Activated CD8-positive, alpha-beta T cell treated with anti-CD3 and anti-CD28 coated beads for 36 hours (primary cell): ENCODE data around the gene ARHGAP10. TPM values are rescaled to one million over a fixed set of nuclear protein-coding genes. Genes with fewer than 3 reads are reported as not detected.

Experiments
- ATAC-seq: fragments of 200-7000 bp; cut with Tn5 transposase; one replicate; pipeline ENCODE4 v1.10.0; 2021; ENCODE audit warnings: mild to moderate bottlenecking, moderate library complexity
- CTCF ChIA-PET: fragments of 350-600 bp; sonication (Branson Sonifier 250); formaldehyde crosslinking; loops from one replicate; lab custom pipeline; 2021; ENCODE audit warnings: antibody characterized with exemption; lab: Charles Lee
- POLR2A ChIA-PET: fragments of 350-600 bp; sonication (Branson Sonifier 250); formaldehyde crosslinking; loops from one replicate; lab custom pipeline; 2021; ENCODE audit warnings: antibody characterized with exemption; lab: Charles Lee
- DNase-seq: peaks from one replicate; pipeline ENCODE4 v3.0.0-alpha.2; 2020
- H3K27ac Mint-ChIP-seq: one replicate; pipeline ENCODE4 v1.8.0; 2021; ENCODE audit warnings: mild to moderate bottlenecking, mixed read lengths
- H3K27me3 Mint-ChIP-seq: one replicate; pipeline ENCODE4 v1.8.0; 2021; ENCODE audit warnings: mixed read lengths
- H3K36me3 Mint-ChIP-seq: one replicate; pipeline ENCODE4 v1.8.0; 2021; ENCODE audit warnings: low read depth, mixed read lengths
- H3K4me1 Mint-ChIP-seq: one replicate; pipeline ENCODE4 v1.8.0; 2021; ENCODE audit warnings: low read depth, mixed read lengths
- H3K4me3 Mint-ChIP-seq: one replicate; pipeline ENCODE4 v1.8.0; 2021; ENCODE audit warnings: mild to moderate bottlenecking, moderate library complexity, mixed read lengths
- H3K9me3 Mint-ChIP-seq: one replicate; pipeline ENCODE4 v1.8.0; 2021; ENCODE audit warnings: mixed read lengths
- intact Hi-C: fragments of 100-400 bp; cut with micrococcal nuclease; formaldehyde crosslinking; loops from one replicate; pipeline ENCODE4 v1.10.0; 2022
- total RNA-seq, 2 experiments: library from RNA; stranded (reverse); gene quantifications; one replicate each; pipeline ENCODE4 v1.2.3, GENCODE V29; 2021
- TF ChIP-seq, protein P1 (sequence below): fragments of 200-600 bp; IDR thresholded peaks from one replicate; pipeline ENCODE4 v1.8.0; 2022; ENCODE audit warnings: antibody characterized with exemption, mild to moderate bottlenecking

ARHGAP10 gene
- total RNA-seq, 2 experiments from 2014 or later: 4.0 to 5.1 TPM

DNA sequence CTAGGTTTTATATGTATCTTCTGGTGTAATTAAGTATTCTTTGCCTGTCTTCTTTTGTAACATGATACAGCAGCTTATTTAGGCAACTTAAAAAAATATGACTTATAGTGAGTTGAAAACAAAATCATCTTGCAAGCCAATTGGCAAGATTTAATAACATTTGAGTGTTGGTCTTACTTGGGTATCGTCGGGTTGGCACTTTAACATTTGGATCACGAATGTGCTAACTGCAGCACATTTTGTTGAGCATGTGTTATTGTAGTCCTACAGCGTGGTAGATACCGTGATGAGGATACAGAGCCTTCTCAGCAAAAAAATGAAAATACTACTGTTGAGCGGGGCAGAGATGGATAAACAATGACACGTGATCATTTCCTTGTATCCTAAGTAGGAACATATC is 295.3 kb downstream of the ARHGAP10 start:
- Mint-ChIP-seq H3K27me3 (no peaks in the 10 kb centered on the region), H3K4me1 (no peaks in the 10 kb centered on the region), H3K9me3 (peaks cover 5% of the 10 kb centered on the region), H3K4me3 (no peak overlapping the region), H3K36me3 (no peaks in the 10 kb centered on the region), H3K27ac (no peak overlapping the region)
- DNase-seq (no peak), ATAC-seq (no peak)
- TF ChIP-seq, protein P1, sequence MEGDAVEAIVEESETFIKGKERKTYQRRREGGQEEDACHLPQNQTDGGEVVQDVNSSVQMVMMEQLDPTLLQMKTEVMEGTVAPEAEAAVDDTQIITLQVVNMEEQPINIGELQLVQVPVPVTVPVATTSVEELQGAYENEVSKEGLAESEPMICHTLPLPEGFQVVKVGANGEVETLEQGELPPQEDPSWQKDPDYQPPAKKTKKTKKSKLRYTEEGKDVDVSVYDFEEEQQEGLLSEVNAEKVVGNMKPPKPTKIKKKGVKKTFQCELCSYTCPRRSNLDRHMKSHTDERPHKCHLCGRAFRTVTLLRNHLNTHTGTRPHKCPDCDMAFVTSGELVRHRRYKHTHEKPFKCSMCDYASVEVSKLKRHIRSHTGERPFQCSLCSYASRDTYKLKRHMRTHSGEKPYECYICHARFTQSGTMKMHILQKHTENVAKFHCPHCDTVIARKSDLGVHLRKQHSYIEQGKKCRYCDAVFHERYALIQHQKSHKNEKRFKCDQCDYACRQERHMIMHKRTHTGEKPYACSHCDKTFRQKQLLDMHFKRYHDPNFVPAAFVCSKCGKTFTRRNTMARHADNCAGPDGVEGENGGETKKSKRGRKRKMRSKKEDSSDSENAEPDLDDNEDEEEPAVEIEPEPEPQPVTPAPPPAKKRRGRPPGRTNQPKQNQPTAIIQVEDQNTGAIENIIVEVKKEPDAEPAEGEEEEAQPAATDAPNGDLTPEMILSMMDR: no peak
- ChIA-PET POLR2A (no interaction called here), CTCF (no interaction called here)
- intact Hi-C loops: no loop called here

DNA sequence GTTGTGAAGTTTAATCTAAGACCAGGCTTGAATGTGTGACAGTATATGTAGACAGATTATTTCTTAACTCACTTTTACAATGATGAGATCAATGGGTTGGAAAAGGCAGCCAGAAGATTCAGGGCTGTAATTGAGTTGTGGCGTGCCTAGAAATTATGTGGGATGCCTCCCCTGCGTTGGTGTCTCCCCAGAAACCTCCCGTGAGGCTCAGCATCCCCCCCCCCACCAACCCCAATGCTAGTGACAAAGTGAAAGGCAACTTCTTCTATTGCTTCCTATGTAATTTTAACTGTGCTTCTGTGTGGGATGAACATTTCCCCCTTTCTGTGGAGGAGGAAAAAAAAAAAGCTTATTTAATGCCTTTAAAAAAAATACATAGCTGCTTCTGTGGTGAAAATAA is 297.9 kb downstream of the ARHGAP10 start:
- intact Hi-C loops: no loop called here

DNA sequence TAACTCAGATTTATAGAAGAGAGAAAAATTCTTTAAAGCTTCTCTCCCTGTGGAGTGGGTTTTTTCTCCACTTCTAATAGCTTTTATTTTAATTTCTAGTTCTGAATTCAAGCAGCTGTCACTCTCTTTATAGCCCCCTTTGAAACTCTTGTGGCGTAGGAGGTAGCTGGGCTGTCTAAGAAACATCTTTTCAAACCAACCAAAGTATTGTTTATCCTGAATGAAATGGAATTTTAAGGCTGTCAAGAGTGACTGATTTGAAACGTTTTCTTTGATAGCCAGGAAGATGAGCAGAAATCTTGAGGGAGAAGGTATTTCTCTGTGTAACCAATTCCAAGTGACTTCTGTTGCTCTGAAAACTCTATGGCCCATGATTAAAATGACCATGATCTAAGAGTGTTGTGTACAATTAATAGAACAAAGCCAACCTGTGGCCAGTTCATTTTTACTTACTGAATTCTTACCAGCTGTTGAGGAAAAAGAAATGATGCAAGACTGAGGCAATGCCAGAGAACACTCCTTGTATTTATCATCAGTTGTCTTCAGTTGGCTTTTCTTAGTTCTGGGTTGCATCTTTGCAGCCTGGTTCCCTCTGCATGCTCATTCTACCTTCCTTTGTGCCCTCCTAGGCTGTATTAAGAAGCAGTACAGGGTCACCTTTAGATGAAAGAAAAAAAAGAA is 298.4 kb downstream of the ARHGAP10 start:
- no peaks in the 10 kb centered on the region for H3K4me1 Mint-ChIP-seq
- no peak overlapping the region for H3K27ac Mint-ChIP-seq
- intact Hi-C loops: no loop called here
- CTCF ChIA-PET: no interaction called here
- H3K4me3 Mint-ChIP-seq: no peak overlapping the region
- ATAC-seq (no peak), DNase-seq (no peak)
- no peaks in the 10 kb centered on the region for H3K36me3 Mint-ChIP-seq
- H3K9me3 Mint-ChIP-seq: peaks cover 5% of the 10 kb centered on the region
- no peaks in the 10 kb centered on the region for H3K27me3 Mint-ChIP-seq
- POLR2A ChIA-PET: no interaction called here
- TF ChIP-seq, protein P1: no peak

More for the DNA sequence above, 297.9 kb downstream of the ARHGAP10 start:
- Mint-ChIP-seq H3K9me3 (peaks cover 5% of the 10 kb centered on the region), H3K36me3 (no peaks in the 10 kb centered on the region), H3K27me3 (no peaks in the 10 kb centered on the region), H3K27ac (no peak overlapping the region), H3K4me3 (no peak overlapping the region), H3K4me1 (no peaks in the 10 kb centered on the region)
- ChIA-PET POLR2A (no interaction called here), CTCF (no interaction called here)
- TF ChIP-seq, protein P1: no peak
- DNase-seq (no peak), ATAC-seq (no peak)

- no peak for ATAC-seq
- H3K27ac Mint-ChIP-seq: no peak overlapping the region
- peaks cover 4% of the 10 kb centered on the region for H3K4me1 Mint-ChIP-seq
- POLR2A ChIA-PET: no interaction called here
- no peaks in the 10 kb centered on the region for H3K36me3 Mint-ChIP-seq
- H3K4me3 Mint-ChIP-seq: no peak overlapping the region
- peaks cover 10% of the 10 kb centered on the region for H3K9me3 Mint-ChIP-seq
- no peaks in the 10 kb centered on the region for H3K27me3 Mint-ChIP-seq
- intact Hi-C loops: no loop called here
- DNase-seq: no peak
- TF ChIP-seq, protein P1: no peak
- CTCF ChIA-PET: interaction anchor here (1.3 kb wide), 1 partner anchor 13 kb away, joined by 5 read pairs; no protein-coding TSS in a partner anchor
These were observed 302.9 kb downstream of the ARHGAP10 start for GRCh38 chr4:148034813-148035212.

DNA sequence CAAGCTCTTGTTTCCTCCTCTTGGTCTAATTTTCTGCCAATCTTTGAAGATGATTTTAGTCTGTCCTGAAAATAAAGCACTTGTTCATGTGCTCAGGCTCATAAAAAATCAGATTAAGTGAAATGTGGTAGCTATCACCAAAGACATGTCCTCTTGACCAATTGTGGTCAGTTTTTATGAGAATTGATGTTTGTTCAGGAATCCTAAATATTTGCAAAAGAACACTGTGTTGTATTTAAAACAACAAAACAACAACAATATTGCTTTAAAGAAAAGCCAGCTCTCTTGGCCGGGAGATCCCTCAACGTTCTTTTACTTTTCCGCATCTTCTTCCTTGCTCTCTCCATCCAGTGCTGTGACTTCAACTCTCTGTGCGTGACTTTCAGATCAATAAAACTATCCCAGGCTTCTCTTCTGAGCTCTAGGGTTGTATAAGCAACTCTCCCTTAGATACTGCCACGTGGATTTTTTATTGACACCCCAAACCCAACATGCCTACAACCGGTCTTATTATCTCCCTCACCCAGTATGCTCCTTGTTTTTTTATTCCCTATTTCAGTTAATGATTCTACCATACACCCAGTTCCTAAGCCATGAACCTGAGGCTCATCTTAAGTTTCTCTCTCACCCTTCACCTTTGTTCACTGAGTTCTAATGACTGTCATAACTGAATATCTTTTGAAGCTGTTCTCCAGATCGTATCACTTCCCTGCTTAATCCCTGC is 309.9 kb downstream of the ARHGAP10 start:
- TF ChIP-seq, protein P1: no peak
- Mint-ChIP-seq H3K4me3 (no peak overlapping the region), H3K4me1 (peaks cover 14% of the 10 kb centered on the region), H3K36me3 (no peaks in the 10 kb centered on the region), H3K27ac (no peak overlapping the region), H3K27me3 (no peaks in the 10 kb centered on the region), H3K9me3 (peaks cover 3% of the 10 kb centered on the region)
- DNase-seq (no peak), ATAC-seq (no peak)
- intact Hi-C loops: no loop called here
- POLR2A ChIA-PET: no interaction called here
- CTCF ChIA-PET: interaction anchor here (0.7 to 1.7 kb wide), 4 partner anchors 11 to 174 kb away, joined by 3 to 4 read pairs (median 4); no protein-coding TSS in a partner anchor
